ENCODE data around the gene ZGPAT. TPM values are rescaled to one million over a fixed set of nuclear protein-coding genes. Genes with fewer than 3 reads are reported as not detected.

Gene ZGPAT
- total RNA-seq, 1 experiment from 2014 or later: 37.9 TPM

DNA sequence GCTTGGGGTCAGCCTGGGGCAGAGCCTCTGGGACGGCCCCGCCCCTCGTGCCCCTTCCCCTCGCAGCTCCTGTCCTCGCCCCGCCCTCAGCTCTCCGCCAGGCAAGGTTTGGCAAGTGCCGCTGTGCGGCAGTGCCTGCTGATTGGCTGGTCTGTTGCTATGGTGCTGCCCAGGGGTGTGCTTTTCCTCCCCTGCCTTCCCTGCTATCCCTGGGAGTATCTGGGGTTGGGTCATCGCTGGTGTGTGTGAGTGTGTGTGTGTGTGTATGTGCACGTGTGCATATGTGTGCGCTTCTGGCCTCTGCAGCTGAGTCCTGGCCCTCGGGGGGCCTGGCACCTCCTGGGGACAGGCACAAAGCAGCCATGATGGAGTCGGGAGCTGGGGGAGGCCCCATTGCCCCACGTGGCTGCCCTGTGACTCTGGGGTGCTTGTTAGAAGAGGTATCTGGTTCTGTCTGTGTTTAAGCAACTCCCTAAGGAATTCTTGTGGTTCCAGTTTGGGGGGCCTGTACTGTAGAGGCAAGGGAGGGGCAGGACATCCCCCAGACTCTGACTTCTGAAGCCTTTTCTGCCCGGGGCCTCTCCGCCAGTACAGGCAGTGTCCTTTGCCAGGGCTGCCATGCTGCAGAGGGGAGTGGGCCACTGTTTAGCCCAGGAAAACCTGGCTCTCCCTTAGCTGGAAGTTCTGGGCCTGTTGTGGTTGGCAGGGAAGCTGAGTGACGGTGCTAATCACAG lies 42.8 kb upstream of the ZGPAT start:
- POLR2A ChIA-PET (ENCODE audit: unreplicated experiment): no interaction called here
- Histone ChIP-seq H2AFZ (ENCODE audit: low read length) (no peak overlapping the region), H3K4me3 (ENCODE audit: low read length) (no peak overlapping the region), H3F3A (ENCODE audit: low read length, unreplicated experiment) (no peaks in the 10 kb centered on the region), H3K27me3 (ENCODE audit: low read length) (no peaks in the 10 kb centered on the region), H3K9me3 (ENCODE audit: low read length) (no peaks in the 10 kb centered on the region), H3K4me2 (ENCODE audit: low read length) (no peak overlapping the region), H3K4me1 (ENCODE audit: insufficient read depth, low read length) (no peaks in the 10 kb centered on the region), H3K27ac (ENCODE audit: low read length) (no peak overlapping the region), H3K9me2 (replicated peaks; ENCODE audit: low read length) (no peaks in the 10 kb centered on the region), H4K20me1 (ENCODE audit: low read length) (no peaks in the 10 kb centered on the region), H3K79me2 (ENCODE audit: low read length) (peaks cover 9% of the 10 kb centered on the region), H3K9ac (ENCODE audit: low read length) (no peak overlapping the region), H3K36me3 (ENCODE audit: low read depth, low read length) (peaks cover 58% of the 10 kb centered on the region)
- no peak for ATAC-seq
- intact Hi-C loops (cut with micrococcal nuclease): no loop called here
- BruUV-seq (replicated peaks): no TSS peak
- no peak for TF ChIP-seq EZH2 (IDR thresholded peaks at IDR 0.05; ENCODE audit: low read length, unreplicated experiment)
- TF ChIP-seq EZH2phosphoT487 (IDR thresholded peaks at IDR 0.05; ENCODE audit: borderline replicate concordance, low read length): no peak
- TF ChIP-seq, protein P1, sequence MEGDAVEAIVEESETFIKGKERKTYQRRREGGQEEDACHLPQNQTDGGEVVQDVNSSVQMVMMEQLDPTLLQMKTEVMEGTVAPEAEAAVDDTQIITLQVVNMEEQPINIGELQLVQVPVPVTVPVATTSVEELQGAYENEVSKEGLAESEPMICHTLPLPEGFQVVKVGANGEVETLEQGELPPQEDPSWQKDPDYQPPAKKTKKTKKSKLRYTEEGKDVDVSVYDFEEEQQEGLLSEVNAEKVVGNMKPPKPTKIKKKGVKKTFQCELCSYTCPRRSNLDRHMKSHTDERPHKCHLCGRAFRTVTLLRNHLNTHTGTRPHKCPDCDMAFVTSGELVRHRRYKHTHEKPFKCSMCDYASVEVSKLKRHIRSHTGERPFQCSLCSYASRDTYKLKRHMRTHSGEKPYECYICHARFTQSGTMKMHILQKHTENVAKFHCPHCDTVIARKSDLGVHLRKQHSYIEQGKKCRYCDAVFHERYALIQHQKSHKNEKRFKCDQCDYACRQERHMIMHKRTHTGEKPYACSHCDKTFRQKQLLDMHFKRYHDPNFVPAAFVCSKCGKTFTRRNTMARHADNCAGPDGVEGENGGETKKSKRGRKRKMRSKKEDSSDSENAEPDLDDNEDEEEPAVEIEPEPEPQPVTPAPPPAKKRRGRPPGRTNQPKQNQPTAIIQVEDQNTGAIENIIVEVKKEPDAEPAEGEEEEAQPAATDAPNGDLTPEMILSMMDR (conservative IDR thresholded peaks at IDR 0.05; ENCODE audit: low read depth, low read length): no peak
- DNase-seq: no peak
- CTCF ChIA-PET: no interaction called here

DNA sequence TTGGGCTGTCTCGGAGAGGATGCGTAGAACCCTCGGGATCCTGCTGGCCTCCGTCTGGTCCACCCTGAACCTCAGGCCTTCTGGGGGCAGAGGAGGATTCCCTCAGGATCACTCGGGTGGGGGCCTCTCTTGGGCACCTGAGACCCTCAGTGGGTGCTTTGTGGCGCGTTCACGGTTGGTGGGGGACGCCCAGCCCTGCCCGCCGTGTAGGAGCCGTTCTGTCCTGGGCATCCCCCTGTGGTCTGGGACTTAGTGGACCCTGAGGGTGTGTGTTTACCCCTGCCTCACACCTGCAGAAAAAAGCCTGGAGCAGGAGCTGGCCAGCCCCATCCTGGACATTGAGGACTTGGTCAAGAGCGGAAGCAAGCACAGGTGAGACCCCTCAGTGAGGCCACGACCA lies 42.1 kb upstream of the ZGPAT start:
- TF ChIP-seq EZH2phosphoT487 (IDR thresholded peaks at IDR 0.05; ENCODE audit: borderline replicate concordance, low read length) (no peak), EZH2 (IDR thresholded peaks at IDR 0.05; ENCODE audit: low read length, unreplicated experiment) (no peak)
- TF ChIP-seq, protein P1 (conservative IDR thresholded peaks at IDR 0.05; ENCODE audit: low read depth, low read length): no peak
- Histone ChIP-seq H3K9ac (ENCODE audit: low read length) (no peak overlapping the region), H4K20me1 (ENCODE audit: low read length) (no peaks in the 10 kb centered on the region), H3K4me3 (ENCODE audit: low read length) (no peak overlapping the region), H3K9me3 (ENCODE audit: low read length) (no peaks in the 10 kb centered on the region), H3K27ac (ENCODE audit: low read length) (no peak overlapping the region), H3K79me2 (ENCODE audit: low read length) (peaks cover 2% of the 10 kb centered on the region), H3K4me1 (ENCODE audit: insufficient read depth, low read length) (no peaks in the 10 kb centered on the region), H3K9me2 (replicated peaks; ENCODE audit: low read length) (no peaks in the 10 kb centered on the region), H3K4me2 (ENCODE audit: low read length) (no peak overlapping the region), H3F3A (ENCODE audit: low read length, unreplicated experiment) (no peaks in the 10 kb centered on the region), H3K36me3 (ENCODE audit: low read depth, low read length) (peaks cover 56% of the 10 kb centered on the region), H3K27me3 (ENCODE audit: low read length) (no peaks in the 10 kb centered on the region), H2AFZ (ENCODE audit: low read length) (no peak overlapping the region)
- ChIA-PET POLR2A (ENCODE audit: unreplicated experiment) (no interaction called here), CTCF (no interaction called here)
- no TSS peak for BruUV-seq (replicated peaks)
- ATAC-seq (no peak), DNase-seq (no peak)
- intact Hi-C loops (cut with micrococcal nuclease): no loop called here

DNA sequence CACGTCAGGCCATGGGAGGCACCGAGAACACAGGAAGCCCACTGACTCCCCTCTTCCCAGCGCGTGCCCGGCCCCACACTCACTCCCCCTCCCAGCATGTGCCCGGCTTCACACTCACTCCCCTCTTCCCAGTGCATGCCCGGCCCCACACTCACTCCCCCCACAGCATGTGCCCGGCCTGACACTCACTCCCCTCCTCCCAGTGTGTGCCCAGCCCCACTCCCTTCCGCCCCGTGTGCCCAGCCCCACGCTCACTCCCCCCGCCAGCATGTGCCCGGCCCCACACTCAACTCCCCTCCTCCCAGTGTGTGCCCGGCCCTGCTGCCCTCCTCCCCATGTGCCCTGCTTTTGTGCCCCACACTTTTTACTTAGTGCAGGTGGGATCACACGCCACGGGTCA lies 40.0 kb upstream of the ZGPAT start:
- intact Hi-C loops (cut with micrococcal nuclease): no loop called here
- Histone ChIP-seq H3K4me2 (ENCODE audit: low read length) (no peak overlapping the region), H3K27ac (ENCODE audit: low read length) (no peak overlapping the region), H3F3A (ENCODE audit: low read length, unreplicated experiment) (no peaks in the 10 kb centered on the region), H3K36me3 (ENCODE audit: low read depth, low read length) (peaks cover 41% of the 10 kb centered on the region), H3K9ac (ENCODE audit: low read length) (no peak overlapping the region), H4K20me1 (ENCODE audit: low read length) (no peaks in the 10 kb centered on the region), H3K4me1 (ENCODE audit: insufficient read depth, low read length) (no peaks in the 10 kb centered on the region), H3K4me3 (ENCODE audit: low read length) (no peak overlapping the region), H3K79me2 (ENCODE audit: low read length) (no peaks in the 10 kb centered on the region), H2AFZ (ENCODE audit: low read length) (no peak overlapping the region), H3K9me3 (ENCODE audit: low read length) (no peaks in the 10 kb centered on the region), H3K9me2 (replicated peaks; ENCODE audit: low read length) (no peaks in the 10 kb centered on the region), H3K27me3 (ENCODE audit: low read length) (no peaks in the 10 kb centered on the region)
- no TSS peak for BruUV-seq (replicated peaks)
- no peak for ATAC-seq
- TF ChIP-seq EZH2phosphoT487 (IDR thresholded peaks at IDR 0.05; ENCODE audit: borderline replicate concordance, low read length) (no peak), EZH2 (IDR thresholded peaks at IDR 0.05; ENCODE audit: low read length, unreplicated experiment) (no peak)
- TF ChIP-seq, protein P1 (conservative IDR thresholded peaks at IDR 0.05; ENCODE audit: low read depth, low read length): no peak
- no peak for DNase-seq
- ChIA-PET CTCF (no interaction called here), POLR2A (ENCODE audit: unreplicated experiment) (no interaction called here)
